ENCODE results near the gene ATP8B3. TPM values are rescaled to one million over a fixed set of nuclear protein-coding genes. Genes with fewer than 3 reads are reported as not detected.

Gene ATP8B3
- total and polyA plus RNA-seq, 8 donors = 0.89 to 2.5 (median 1.5) TPM

DNA sequence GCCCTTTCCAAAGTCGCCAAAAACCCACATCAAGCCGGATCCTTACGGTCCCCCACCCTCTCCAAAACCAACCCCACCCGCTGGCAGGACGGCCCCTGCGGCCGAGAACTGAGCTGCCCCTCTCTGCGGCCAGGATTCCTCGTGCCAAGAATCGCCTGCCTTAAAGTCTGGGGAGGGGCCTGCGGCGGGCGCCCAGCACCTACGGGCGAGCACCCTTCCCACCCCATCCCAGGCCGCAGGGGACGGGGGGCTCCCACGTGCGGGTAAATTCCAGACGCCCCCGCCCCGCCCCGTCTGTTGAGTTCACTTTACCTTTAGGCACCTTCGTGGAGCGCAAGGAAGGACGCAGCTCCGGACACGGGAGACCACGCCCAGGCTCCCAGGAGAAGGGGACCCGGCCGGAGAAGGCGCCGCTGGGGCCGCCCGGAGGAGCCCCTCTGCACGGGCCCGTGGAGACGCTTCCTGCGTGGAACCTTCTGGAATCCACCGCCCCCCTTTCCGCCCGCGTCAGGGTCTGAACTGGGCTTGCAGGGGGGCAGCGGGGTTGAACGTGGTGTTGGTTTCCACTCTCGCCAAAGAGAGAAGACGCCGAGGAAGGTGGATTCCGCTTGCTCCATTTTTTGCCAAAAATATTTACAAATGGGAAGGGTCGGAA is 36.0 kb downstream of the ATP8B3 start:
- H3K4me3 ChIP-seq = no peak overlapping the region
- no peak overlapping the region for H3K27ac ChIP-seq
- H3K9me3 ChIP-seq = peaks cover 0 to 11% of the 10 kb centered on the region in 2 donors
- ATAC-seq (no peak), DNase-seq (peak in 1 of 4 donors; percentile 77)
- H3K4me1 ChIP-seq = no peaks in the 10 kb centered on the region
- H3K36me3 ChIP-seq = no peaks in the 10 kb centered on the region
- H3K27me3 ChIP-seq = peaks cover 64 to 100% of the 10 kb centered on the region in 2 donors
- TF ChIP-seq CTCF (IDR thresholded peaks at IDR 0.05) = no peak
- intact Hi-C loops (cut with DNase I) = no loop called here

DNA sequence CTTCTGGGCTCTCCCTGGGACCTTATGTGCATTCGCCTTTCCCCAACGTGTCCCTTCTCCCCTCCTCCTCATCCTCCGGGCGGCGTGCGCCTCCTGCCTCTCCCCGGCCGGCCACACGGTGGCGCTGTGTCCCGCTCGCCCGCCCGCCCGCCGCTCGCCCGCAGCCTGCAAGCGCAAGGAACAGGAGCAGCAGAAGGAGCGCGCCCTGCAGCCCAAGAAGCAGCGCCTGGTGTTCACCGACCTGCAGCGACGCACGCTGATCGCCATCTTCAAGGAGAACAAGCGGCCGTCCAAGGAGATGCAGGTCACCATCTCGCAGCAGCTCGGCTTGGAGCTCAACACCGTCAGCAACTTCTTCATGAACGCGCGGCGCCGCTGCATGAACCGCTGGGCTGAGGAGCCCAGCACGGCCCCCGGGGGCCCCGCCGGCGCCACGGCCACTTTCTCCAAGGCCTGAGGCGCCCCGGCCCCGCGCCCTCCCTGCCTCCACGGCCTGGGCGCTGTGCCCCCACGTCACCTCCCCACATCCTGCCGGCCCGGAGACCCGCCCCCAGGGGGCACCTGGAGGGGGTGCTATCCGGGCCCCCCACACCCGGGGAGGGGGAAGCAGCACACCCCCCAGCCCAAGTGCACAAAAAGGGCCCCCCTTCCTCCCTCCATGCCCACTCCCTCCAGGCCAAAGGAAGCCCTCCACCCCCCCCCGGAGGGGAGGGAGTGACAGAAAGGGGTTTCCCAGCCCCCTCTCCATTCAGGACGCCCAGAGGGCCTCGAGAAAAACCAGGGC is 36.9 kb downstream of the ATP8B3 start:
- TF ChIP-seq CTCF (IDR thresholded peaks at IDR 0.05) = peak; percentile 24 to 42
- ATAC-seq = peak; percentile 42
- intact Hi-C loops (cut with DNase I) = no loop called here

DNA sequence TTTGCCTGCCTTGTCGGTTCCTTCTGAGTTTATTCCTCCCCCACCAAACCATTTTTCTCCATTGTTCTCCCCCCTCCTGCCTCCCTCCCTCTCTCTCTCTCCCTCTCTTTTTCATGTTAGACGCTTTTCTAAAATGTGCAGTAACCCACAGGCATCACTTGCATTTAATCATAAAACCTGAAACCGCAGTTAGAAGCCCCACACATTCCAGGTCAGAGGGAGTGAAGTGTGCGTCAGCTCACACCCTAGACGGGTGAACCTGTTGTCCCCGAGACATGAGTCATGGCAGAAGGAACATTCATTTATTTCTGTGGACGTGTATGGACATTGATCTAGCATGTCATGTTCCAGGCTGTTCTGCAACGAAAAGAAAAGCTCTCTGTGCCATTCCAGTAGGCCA is 38.9 kb downstream of the ATP8B3 start:
- H3K27me3 ChIP-seq = peaks cover 55 to 100% of the 10 kb centered on the region in 2 donors
- no peak overlapping the region for H3K4me3 ChIP-seq
- ATAC-seq = no peak
- H3K36me3 ChIP-seq = no peaks in the 10 kb centered on the region
- peaks cover 0 to 19% of the 10 kb centered on the region in 2 donors for H3K9me3 ChIP-seq
- intact Hi-C loops (cut with DNase I) = no loop called here
- H3K27ac ChIP-seq = no peak overlapping the region
- DNase-seq = no peak
- no peak for TF ChIP-seq CTCF (IDR thresholded peaks at IDR 0.05)
- H3K4me1 ChIP-seq = no peaks in the 10 kb centered on the region

More for the DNA sequence above, 36.9 kb downstream of the ATP8B3 start:
- no peak for DNase-seq
- no peaks in the 10 kb centered on the region for H3K36me3 ChIP-seq
- no peak overlapping the region for H3K4me3 ChIP-seq
- H3K27ac ChIP-seq = no peak overlapping the region
- H3K9me3 ChIP-seq = peaks cover 0 to 19% of the 10 kb centered on the region in 2 donors
- no peaks in the 10 kb centered on the region for H3K4me1 ChIP-seq
- peaks cover 62 to 100% of the 10 kb centered on the region in 2 donors for H3K27me3 ChIP-seq

GRCh38 chr19:1770866-1771576 is 41.1 kb downstream of the ATP8B3 start:
- ATAC-seq = no peak
- Histone ChIP-seq H3K27me3 (peaks cover 58 to 100% of the 10 kb centered on the region in 2 donors), H3K27ac (no peak overlapping the region), H3K9me3 (peaks cover 0 to 19% of the 10 kb centered on the region in 2 donors), H3K4me3 (no peak overlapping the region), H3K36me3 (no peaks in the 10 kb centered on the region), H3K4me1 (no peaks in the 10 kb centered on the region)
- no peak for DNase-seq
- no peak for TF ChIP-seq CTCF (IDR thresholded peaks at IDR 0.05)
- intact Hi-C loops (cut with DNase I) = no loop called here

DNA sequence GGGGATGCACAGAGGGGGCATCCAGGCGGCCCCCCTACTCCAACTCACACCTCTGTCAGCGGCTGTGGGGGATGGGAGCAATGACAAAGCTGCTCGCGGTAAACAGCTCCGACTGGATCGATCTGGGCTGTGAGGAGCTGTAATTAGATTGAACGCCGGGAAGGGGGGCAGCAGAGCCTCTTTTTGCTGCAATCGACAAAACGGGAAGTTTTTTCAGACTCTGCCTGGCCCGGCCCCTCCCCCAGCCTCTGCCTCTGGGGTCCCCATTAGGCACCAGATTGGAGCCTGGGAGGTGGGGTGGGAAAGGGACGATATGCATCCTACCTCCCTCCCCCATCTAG is 42.5 kb downstream of the ATP8B3 start:
- intact Hi-C loops (cut with DNase I) = loop anchor here in 1 of 2 donors (10.0 kb wide), 1 partner anchor 85 kb away; no protein-coding TSS in a partner anchor
- DNase-seq = no peak
- no peak for ATAC-seq
- H3K27me3 ChIP-seq = peaks cover 58 to 100% of the 10 kb centered on the region in 2 donors
- H3K27ac ChIP-seq = no peak overlapping the region
- no peak overlapping the region for H3K4me3 ChIP-seq
- H3K36me3 ChIP-seq = no peaks in the 10 kb centered on the region
- peaks cover 0 to 15% of the 10 kb centered on the region in 2 donors for H3K9me3 ChIP-seq
- H3K4me1 ChIP-seq = no peaks in the 10 kb centered on the region
- TF ChIP-seq CTCF (IDR thresholded peaks at IDR 0.05) = no peak
